Measurements from ENCODE around the gene PGM5.
"Not testable (repeated sequence)": the region's sequence is repeated elsewhere in the genome, so short reads cannot be mapped to it uniquely, and the experiment has no call there.

Gene PGM5

GRCh38 chr9:68377723-68378122 lies 21.3 kb downstream of the PGM5 start:
- DNase-seq (ENCODE audit: low read depth), result not testable (repeated sequence)

DNA sequence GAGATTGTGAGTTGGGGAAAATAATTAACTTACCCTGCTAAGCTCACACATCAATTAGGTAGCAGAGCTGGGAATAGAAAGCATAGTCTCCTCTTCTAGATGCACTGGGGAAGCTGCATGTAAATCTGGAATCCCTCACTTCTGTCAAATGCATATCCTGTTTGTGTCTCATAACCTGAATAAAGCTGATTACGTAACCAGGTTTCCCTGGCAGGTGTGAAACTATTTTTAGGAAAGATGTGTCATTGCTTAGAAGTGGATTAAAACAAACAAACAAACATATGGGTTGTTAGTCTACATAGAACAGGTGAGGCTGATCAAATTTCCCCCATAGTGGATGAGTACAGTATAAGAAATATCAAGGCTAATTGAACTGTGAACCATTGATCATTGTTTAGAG lies 27.5 kb downstream of the PGM5 start:
- DNase-seq (ENCODE audit: low read depth), result not testable (repeated sequence)

DNA sequence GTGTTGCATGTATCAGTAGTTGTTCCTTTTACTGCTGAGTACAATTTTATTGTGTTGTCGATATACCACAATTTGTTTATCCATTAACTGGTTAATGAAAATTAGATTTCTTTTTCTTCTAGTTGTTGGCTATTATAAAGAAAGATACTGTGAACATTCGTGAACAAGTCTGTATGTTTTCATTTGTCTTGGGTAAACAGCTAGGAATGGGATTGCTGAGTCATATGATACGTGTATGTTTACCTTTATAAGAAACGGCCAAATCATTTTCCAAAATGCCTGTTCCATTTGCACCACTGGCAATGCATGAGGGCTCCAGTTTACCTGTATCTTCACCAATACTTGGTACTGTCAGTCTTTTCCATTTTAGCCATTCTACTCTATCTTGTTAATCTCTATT lies 33.1 kb downstream of the PGM5 start:
- not testable (repeated sequence) for DNase-seq (ENCODE audit: low read depth)

GRCh38 chr9:68390737-68391136 lies 34.3 kb downstream of the PGM5 start:
- not testable (repeated sequence) for DNase-seq (ENCODE audit: low read depth)

GRCh38 chr9:68396411-68397094 lies 40.1 kb downstream of the PGM5 start:
- DNase-seq (ENCODE audit: low read depth), result not testable (repeated sequence)

DNA sequence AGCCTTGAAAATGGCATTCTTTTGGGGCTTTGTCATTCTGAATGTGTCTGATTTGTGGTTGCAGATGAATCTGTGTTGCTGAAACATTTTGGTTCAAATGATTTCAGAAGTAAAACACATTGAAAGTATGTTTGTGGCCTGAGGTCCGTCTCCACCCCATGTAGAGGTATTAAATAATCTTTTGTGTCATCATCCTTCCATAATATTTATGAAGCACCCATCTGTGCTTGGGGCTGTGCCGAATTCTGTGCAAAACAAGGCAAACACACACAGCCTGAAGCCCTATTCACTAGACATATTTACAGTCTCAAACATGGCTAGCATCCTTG lies 40.6 kb downstream of the PGM5 start:
- peak; percentile 83 for DNase-seq (ENCODE audit: low read depth)

- DNase-seq (ENCODE audit: low read depth), result not testable (repeated sequence)
Measured at GRCh38 chr9:68397796-68398195, 41.4 kb downstream of the PGM5 start.

DNA sequence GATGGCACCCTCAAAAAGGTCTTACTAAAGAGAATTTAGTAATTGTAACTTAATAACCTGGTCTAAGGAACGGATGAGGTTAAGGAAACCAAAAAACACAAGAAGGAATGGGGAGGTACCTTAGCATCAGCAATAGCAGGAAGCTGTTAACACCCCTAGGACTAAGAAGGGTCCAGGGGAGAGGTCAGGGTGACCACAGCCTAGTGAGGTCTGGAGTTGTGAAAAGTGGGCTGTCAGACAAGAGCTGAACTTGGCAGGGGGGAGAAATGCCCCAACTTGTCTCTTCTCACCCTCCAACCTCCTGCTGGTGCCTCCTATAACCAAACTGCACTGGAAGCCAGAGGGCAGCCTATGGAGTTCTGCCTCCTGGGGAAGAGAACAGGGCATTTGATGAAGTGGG lies 41.9 kb downstream of the PGM5 start:
- DNase-seq (ENCODE audit: low read depth), result not testable (repeated sequence)

- not testable (repeated sequence) for DNase-seq (ENCODE audit: low read depth)
Measured at GRCh38 chr9:68404421-68405185, 48.2 kb downstream of the PGM5 start.

DNA sequence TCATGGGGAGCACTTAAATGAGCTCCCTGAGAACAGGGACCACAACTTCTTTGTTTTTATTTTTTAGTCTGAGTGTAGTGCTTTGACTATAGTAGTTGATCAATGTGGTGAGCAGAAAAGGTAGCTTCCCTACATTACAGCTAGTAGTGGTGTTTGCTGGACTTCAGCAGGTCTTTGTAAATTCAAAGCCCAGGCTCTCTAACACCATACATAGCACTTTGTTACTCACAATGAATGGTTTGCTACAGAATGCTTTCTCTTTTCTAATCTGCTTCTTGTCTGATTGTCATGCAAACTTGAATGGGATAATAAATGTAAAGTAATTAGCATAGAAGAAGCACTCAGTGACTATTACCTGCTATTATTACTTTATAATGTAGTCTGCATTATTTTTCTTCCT lies 55.5 kb downstream of the PGM5 start:
- DNase-seq (ENCODE audit: low read depth), result not testable (repeated sequence)

GRCh38 chr9:68412754-68413153 lies 56.3 kb downstream of the PGM5 start:
- DNase-seq (ENCODE audit: low read depth), result not testable (repeated sequence)

DNA sequence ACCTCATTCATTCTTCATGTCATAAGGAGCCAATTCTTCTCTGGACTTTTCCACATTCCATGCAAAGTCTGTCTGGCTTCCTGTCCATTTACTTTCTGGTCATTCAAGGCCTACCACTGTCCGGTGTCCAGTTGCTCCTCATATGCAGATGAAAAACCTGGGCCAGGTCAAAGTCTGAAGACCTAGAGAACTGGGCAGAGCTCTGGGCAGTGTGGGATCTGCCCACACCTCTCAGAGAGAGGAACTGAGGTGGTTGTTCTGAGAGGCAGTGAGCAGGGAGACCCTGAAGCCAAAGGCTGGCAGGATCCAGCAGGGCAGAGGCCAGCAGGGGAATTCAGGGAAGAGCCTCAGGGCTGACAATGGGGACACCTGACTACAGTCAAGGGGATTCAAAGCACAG lies 58.7 kb downstream of the PGM5 start:
- not testable (repeated sequence) for DNase-seq (ENCODE audit: low read depth)

GRCh38 chr9:68416936-68417564 lies 60.6 kb downstream of the PGM5 start:
- DNase-seq (ENCODE audit: low read depth), result no peak

GRCh38 chr9:68417762-68418161 lies 61.4 kb downstream of the PGM5 start:
- DNase-seq (ENCODE audit: low read depth), result no peak

- DNase-seq (ENCODE audit: low read depth), result no peak
Measured at GRCh38 chr9:68418259-68418845, 61.9 kb downstream of the PGM5 start.

GRCh38 chr9:68419901-68420300 lies 63.5 kb downstream of the PGM5 start:
- no peak for DNase-seq (ENCODE audit: low read depth)

GRCh38 chr9:68426755-68427154 lies 70.3 kb downstream of the PGM5 start:
- no peak for DNase-seq (ENCODE audit: low read depth)

GRCh38 chr9:68427216-68427977 lies 71.0 kb downstream of the PGM5 start:
- DNase-seq (ENCODE audit: low read depth), result no peak

- DNase-seq (ENCODE audit: low read depth), result no peak
Measured at GRCh38 chr9:68428481-68428880, 72.1 kb downstream of the PGM5 start.

DNA sequence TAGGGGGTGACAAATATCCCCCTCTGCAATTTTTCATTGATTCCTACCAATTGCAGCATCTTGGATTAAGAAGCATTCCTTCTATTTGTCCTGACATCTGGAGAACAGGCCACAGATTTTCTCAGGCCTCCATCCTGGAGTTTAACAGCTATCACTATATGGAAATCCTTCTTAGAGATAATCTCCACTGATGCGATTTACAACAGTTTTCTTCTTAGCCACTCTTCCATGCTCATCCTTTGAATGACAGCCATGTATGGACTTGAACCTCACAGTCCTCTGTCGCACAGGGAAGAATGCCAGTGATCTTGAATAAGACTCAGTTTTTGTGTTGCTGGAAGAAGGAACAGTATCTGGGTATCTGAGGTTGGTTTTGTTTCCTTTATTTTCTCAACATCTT lies 73.2 kb downstream of the PGM5 start:
- no peak for DNase-seq (ENCODE audit: low read depth)

DNA sequence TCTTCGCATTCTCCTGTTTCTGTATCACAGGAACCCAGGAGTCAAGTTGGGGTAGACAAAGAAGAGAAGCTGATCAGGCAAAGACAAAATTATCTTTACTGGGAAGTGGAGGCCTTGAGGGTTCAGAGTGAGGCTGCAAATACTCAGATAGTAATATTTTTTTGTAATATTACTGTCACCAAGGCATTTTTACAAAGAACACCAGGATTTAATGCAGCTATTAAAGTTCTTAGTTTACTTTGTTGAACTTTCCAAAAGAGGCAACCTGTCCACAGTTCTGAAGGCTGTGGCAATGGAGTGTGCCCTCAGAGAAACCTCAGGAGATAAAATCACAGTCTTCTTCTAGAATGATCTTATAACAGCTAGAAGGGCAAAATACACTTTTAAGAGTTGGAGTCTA lies 74.9 kb downstream of the PGM5 start:
- DNase-seq (ENCODE audit: low read depth), result no peak

DNA sequence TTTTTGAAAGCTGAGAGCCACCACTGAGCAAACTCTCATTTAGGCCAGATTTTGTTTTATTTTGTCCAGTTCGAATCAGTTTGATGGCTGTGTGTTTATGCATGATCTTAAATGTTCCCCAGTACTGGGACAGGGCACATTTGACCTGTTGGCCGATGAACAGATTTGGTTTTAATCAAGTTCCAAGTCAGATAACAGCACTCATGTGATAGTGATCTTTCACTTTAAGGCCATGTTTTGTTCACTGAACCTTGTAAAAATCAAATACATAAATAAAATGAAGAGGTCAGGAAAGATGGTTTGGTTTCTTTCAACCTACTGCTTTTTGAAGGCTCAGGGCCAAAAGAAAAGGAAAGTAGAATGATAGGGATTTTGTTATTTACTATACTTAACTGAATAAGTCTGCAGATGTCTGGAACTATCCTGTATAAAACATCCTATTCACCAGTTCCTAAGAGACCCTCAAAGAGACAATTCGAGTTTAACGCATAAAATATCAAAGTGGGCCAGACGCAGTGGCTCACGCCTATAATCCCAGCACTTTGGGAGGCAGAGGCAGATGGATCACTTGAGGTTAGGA lies 77.2 kb downstream of the PGM5 start:
- DNase-seq (ENCODE audit: low read depth), result no peak

Data from GM04504 (cell line).